Activated B cell treated with CpG ODN at 0.5 μM for 24 hours (primary cell): ENCODE results near the gene GSTT4. TPM values are rescaled to one million over a fixed set of nuclear protein-coding genes. Genes with fewer than 3 reads are reported as not detected.
"Not testable (repeated sequence)": the region's sequence is repeated elsewhere in the genome, so short reads cannot be mapped to it uniquely, and the experiment has no call there.

Experiments
- ATAC-seq: fragments of 200-7000 bp; cut with Tn5 transposase; one replicate; pipeline ENCODE4 v1.10.0; 2021; ENCODE audit warnings: low read depth, mild to moderate bottlenecking, moderate library complexity
- CTCF ChIA-PET: fragments of 350-600 bp; sonication (Branson Sonifier 250); formaldehyde crosslinking; loops from one replicate; lab custom pipeline; 2021; ENCODE audit warnings: antibody characterized with exemption; lab: Charles Lee
- POLR2A ChIA-PET: fragments of 350-600 bp; sonication (Branson Sonifier 250); formaldehyde crosslinking; loops from one replicate; lab custom pipeline; 2021; ENCODE audit warnings: antibody characterized with exemption; lab: Charles Lee
- DNase-seq: peaks from one replicate; pipeline ENCODE4 v3.0.0; 2022
- H3K27ac Mint-ChIP-seq: one replicate; pipeline ENCODE4 v1.8.0; 2020; ENCODE audit warnings: mixed read lengths
- H3K27me3 Mint-ChIP-seq: one replicate; pipeline ENCODE4 v1.8.0; 2021; ENCODE audit warnings: mixed read lengths
- H3K36me3 Mint-ChIP-seq: one replicate; pipeline ENCODE4 v1.8.0; 2021; ENCODE audit warnings: low read depth, mixed read lengths
- H3K4me1 Mint-ChIP-seq: one replicate; pipeline ENCODE4 v1.8.0; 2021; ENCODE audit warnings: mixed read lengths
- H3K4me3 Mint-ChIP-seq: one replicate; pipeline ENCODE4 v1.8.0; 2020; ENCODE audit warnings: mild to moderate bottlenecking, mixed read lengths
- H3K9me3 Mint-ChIP-seq: one replicate; pipeline ENCODE4 v1.8.0; 2020; ENCODE audit warnings: mixed read lengths
- intact Hi-C: fragments of 100-400 bp; cut with micrococcal nuclease; formaldehyde crosslinking; loops from one replicate; pipeline ENCODE4 v1.15.1; 2024
- total RNA-seq: library from RNA; stranded (reverse); gene quantifications from 2 replicates; pipeline ENCODE4 v1.2.3, GENCODE V29; 2022

GSTT4 gene
- total RNA-seq, 1 donor from 2014 or later, result not detected

- H3K4me1 Mint-ChIP-seq, H3K27me3 Mint-ChIP-seq, intact Hi-C loops, H3K27ac Mint-ChIP-seq, POLR2A ChIA-PET, ATAC-seq, H3K9me3 Mint-ChIP-seq, H3K36me3 Mint-ChIP-seq, CTCF ChIA-PET, H3K4me3 Mint-ChIP-seq, DNase-seq: not testable (repeated sequence)
Measured at GRCh38 chr22:23961084-23961771, 44.0 kb downstream of the GSTT4 start, which contains the start of gene GSTT2B. GSTT2B (minus strand) TSS chr22:23961195; CDS start chr22:23961131, 64 bp downstream.

GRCh38 chr22:23956301-23956900 is 48.9 kb downstream of the GSTT4 start:
- intact Hi-C loops, result loop anchor here (5.0 to 10.0 kb wide), 4 partner anchors 94 to 568 kb away; partner anchors contain the start of gene MMP11
- H3K9me3 Mint-ChIP-seq, H3K36me3 Mint-ChIP-seq, POLR2A ChIA-PET, H3K27me3 Mint-ChIP-seq, H3K4me1 Mint-ChIP-seq, H3K4me3 Mint-ChIP-seq, H3K27ac Mint-ChIP-seq: not testable (repeated sequence)
- ATAC-seq (peak; percentile 97), DNase-seq (peak; percentile 60)
- CTCF ChIA-PET, result interaction anchor here (0.6 to 1.1 kb wide), 6 partner anchors 84 to 571 kb away, joined by 3 to 4 read pairs (median 3); no protein-coding TSS in a partner anchor

GRCh38 chr22:23955886-23956285 is 49.4 kb downstream of the GSTT4 start:
- H3K9me3 Mint-ChIP-seq, DNase-seq, H3K27me3 Mint-ChIP-seq, POLR2A ChIA-PET, H3K4me3 Mint-ChIP-seq, H3K36me3 Mint-ChIP-seq, H3K4me1 Mint-ChIP-seq, H3K27ac Mint-ChIP-seq, ATAC-seq: not testable (repeated sequence)
- intact Hi-C loops, result loop anchor here (5.0 to 10.0 kb wide), 4 partner anchors 94 to 569 kb away; partner anchors contain the start of gene MMP11
- CTCF ChIA-PET, result interaction anchor here (0.6 to 1.1 kb wide), 6 partner anchors 85 to 570 kb away, joined by 3 to 4 read pairs (median 3); no protein-coding TSS in a partner anchor

GRCh38 chr22:23954991-23955305 is 50.3 kb downstream of the GSTT4 start:
- CTCF ChIA-PET, ATAC-seq, H3K27ac Mint-ChIP-seq, H3K36me3 Mint-ChIP-seq, DNase-seq, POLR2A ChIA-PET, H3K4me3 Mint-ChIP-seq, H3K9me3 Mint-ChIP-seq, H3K27me3 Mint-ChIP-seq, H3K4me1 Mint-ChIP-seq: not testable (repeated sequence)
- intact Hi-C loops, result loop anchor here (5.0 to 10.0 kb wide), 4 partner anchors 93 to 570 kb away; partner anchors contain the start of gene MMP11

GRCh38 chr22:23954193-23954990 is 50.9 kb downstream of the GSTT4 start:
- H3K4me3 Mint-ChIP-seq, ATAC-seq, H3K27ac Mint-ChIP-seq, H3K4me1 Mint-ChIP-seq, POLR2A ChIA-PET, CTCF ChIA-PET, H3K9me3 Mint-ChIP-seq, DNase-seq, H3K27me3 Mint-ChIP-seq, H3K36me3 Mint-ChIP-seq: not testable (repeated sequence)
- intact Hi-C loops, result loop anchor here (10.0 kb wide), 2 partner anchors 220 to 570 kb away; no protein-coding TSS in a partner anchor

GRCh38 chr22:23953485-23953884 is 51.8 kb downstream of the GSTT4 start:
- intact Hi-C loops, result loop anchor here (10.0 kb wide), 2 partner anchors 221 to 571 kb away; no protein-coding TSS in a partner anchor
- H3K36me3 Mint-ChIP-seq, H3K4me1 Mint-ChIP-seq, CTCF ChIA-PET, H3K4me3 Mint-ChIP-seq, H3K27ac Mint-ChIP-seq, POLR2A ChIA-PET, DNase-seq, H3K9me3 Mint-ChIP-seq, H3K27me3 Mint-ChIP-seq, ATAC-seq: not testable (repeated sequence)

GRCh38 chr22:23952794-23953405 is 52.4 kb downstream of the GSTT4 start:
- H3K9me3 Mint-ChIP-seq, POLR2A ChIA-PET, H3K27me3 Mint-ChIP-seq, DNase-seq, H3K4me3 Mint-ChIP-seq, H3K27ac Mint-ChIP-seq, H3K36me3 Mint-ChIP-seq, ATAC-seq, CTCF ChIA-PET, H3K4me1 Mint-ChIP-seq: not testable (repeated sequence)
- intact Hi-C loops, result loop anchor here (10.0 kb wide), 2 partner anchors 222 to 572 kb away; no protein-coding TSS in a partner anchor

- H3K4me3 Mint-ChIP-seq, H3K9me3 Mint-ChIP-seq, POLR2A ChIA-PET, H3K36me3 Mint-ChIP-seq, CTCF ChIA-PET, ATAC-seq, H3K27me3 Mint-ChIP-seq, DNase-seq, H3K27ac Mint-ChIP-seq, H3K4me1 Mint-ChIP-seq: not testable (repeated sequence)
- intact Hi-C loops, result loop anchor here (10.0 kb wide), 2 partner anchors 223 to 573 kb away; no protein-coding TSS in a partner anchor
Measured at GRCh38 chr22:23951383-23951782, 53.9 kb downstream of the GSTT4 start.

- H3K27ac Mint-ChIP-seq, ATAC-seq, POLR2A ChIA-PET, H3K4me1 Mint-ChIP-seq, DNase-seq, H3K4me3 Mint-ChIP-seq, H3K36me3 Mint-ChIP-seq, CTCF ChIA-PET, H3K27me3 Mint-ChIP-seq, H3K9me3 Mint-ChIP-seq: not testable (repeated sequence)
- intact Hi-C loops, result loop anchor here (10.0 kb wide), 2 partner anchors 225 to 575 kb away; no protein-coding TSS in a partner anchor
Measured at GRCh38 chr22:23949764-23950163, 55.5 kb downstream of the GSTT4 start.
